HL-60 (cell line): Measurements from ENCODE around the gene FUCA2.

Source experiments
- DNase-seq, 2 experiments: peaks; one replicate each; pipeline ENCODE4 v3.0.0-alpha.2; 2010 to 2020; ENCODE audit warnings: low read depth in 1 of 2, low spot score in 1 of 2
- H3K27ac ChIP-seq: fragments of 250-450 bp; sonication (Bioruptor Pico); replicated peaks from 2 replicates; pipeline ENCODE4 v1.5.1; 2020; ENCODE audit warnings: mild to moderate bottlenecking, moderate library complexity
- H3K27me3 ChIP-seq: fragments of 250-450 bp; sonication (Bioruptor Pico); 2 replicates; pipeline ENCODE4 v1.5.1; 2021; ENCODE audit warnings: mild to moderate bottlenecking, moderate library complexity; ENCODE audit not compliant: insufficient read depth, poor library complexity, severe bottlenecking
- H3K4me3 ChIP-seq: replicated peaks from 2 replicates; pipeline ENCODE4 v1.5.1; 2011; ENCODE audit warnings: mild to moderate bottlenecking, control low read depth, low read length; ENCODE audit not compliant: insufficient read depth
- GABPA ChIP-seq: IDR thresholded peaks from 2 replicates; pipeline ENCODE4 v1.6.1; 2012; ENCODE audit warnings: low read depth
- POLR2AphosphoS5 ChIP-seq: IDR thresholded peaks from 2 replicates; pipeline ENCODE4 v1.6.1; 2012; ENCODE audit warnings: low read depth
- SPI1 ChIP-seq: IDR thresholded peaks from 2 replicates; pipeline ENCODE4 v1.6.1; 2012; ENCODE audit warnings: low read depth, mild to moderate bottlenecking, borderline replicate concordance
- TF ChIP-seq, protein P1 (sequence below): IDR thresholded peaks from 2 replicates; pipeline ENCODE4 v1.6.1; 2012; ENCODE audit warnings: low read depth; ENCODE audit not compliant: insufficient replicate concordance
- TF ChIP-seq, protein P2 (sequence below): IDR thresholded peaks from one replicate; pipeline ENCODE4 v1.5.1; 2011; ENCODE audit warnings: low read length, control low read depth, inconsistent platforms; ENCODE audit not compliant: insufficient read depth

Gene FUCA2

DNA sequence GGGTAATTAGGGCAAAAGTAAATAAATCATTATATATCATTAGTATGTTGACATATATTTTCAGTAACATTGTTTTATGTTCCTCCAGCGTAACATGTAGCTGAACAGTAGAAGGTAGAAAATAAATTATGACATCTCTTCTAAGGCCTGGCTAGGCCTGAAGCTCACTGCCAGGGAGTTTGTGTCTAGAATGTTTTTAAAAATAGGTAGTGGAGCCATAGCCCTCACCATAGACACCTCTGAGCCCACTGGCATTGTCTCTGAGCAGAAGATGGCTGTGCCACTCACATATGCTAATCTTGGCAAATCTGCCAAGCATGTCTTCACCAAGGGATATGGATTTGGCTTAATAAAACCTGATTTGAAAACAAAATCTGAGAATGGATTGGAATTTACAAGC lies 21.3 kb downstream of the FUCA2 start:
- TF ChIP-seq POLR2AphosphoS5 (no peak), GABPA (no peak), SPI1 (no peak)
- TF ChIP-seq, protein P1, sequence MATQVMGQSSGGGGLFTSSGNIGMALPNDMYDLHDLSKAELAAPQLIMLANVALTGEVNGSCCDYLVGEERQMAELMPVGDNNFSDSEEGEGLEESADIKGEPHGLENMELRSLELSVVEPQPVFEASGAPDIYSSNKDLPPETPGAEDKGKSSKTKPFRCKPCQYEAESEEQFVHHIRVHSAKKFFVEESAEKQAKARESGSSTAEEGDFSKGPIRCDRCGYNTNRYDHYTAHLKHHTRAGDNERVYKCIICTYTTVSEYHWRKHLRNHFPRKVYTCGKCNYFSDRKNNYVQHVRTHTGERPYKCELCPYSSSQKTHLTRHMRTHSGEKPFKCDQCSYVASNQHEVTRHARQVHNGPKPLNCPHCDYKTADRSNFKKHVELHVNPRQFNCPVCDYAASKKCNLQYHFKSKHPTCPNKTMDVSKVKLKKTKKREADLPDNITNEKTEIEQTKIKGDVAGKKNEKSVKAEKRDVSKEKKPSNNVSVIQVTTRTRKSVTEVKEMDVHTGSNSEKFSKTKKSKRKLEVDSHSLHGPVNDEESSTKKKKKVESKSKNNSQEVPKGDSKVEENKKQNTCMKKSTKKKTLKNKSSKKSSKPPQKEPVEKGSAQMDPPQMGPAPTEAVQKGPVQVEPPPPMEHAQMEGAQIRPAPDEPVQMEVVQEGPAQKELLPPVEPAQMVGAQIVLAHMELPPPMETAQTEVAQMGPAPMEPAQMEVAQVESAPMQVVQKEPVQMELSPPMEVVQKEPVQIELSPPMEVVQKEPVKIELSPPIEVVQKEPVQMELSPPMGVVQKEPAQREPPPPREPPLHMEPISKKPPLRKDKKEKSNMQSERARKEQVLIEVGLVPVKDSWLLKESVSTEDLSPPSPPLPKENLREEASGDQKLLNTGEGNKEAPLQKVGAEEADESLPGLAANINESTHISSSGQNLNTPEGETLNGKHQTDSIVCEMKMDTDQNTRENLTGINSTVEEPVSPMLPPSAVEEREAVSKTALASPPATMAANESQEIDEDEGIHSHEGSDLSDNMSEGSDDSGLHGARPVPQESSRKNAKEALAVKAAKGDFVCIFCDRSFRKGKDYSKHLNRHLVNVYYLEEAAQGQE, result no peak
- TF ChIP-seq, protein P2, sequence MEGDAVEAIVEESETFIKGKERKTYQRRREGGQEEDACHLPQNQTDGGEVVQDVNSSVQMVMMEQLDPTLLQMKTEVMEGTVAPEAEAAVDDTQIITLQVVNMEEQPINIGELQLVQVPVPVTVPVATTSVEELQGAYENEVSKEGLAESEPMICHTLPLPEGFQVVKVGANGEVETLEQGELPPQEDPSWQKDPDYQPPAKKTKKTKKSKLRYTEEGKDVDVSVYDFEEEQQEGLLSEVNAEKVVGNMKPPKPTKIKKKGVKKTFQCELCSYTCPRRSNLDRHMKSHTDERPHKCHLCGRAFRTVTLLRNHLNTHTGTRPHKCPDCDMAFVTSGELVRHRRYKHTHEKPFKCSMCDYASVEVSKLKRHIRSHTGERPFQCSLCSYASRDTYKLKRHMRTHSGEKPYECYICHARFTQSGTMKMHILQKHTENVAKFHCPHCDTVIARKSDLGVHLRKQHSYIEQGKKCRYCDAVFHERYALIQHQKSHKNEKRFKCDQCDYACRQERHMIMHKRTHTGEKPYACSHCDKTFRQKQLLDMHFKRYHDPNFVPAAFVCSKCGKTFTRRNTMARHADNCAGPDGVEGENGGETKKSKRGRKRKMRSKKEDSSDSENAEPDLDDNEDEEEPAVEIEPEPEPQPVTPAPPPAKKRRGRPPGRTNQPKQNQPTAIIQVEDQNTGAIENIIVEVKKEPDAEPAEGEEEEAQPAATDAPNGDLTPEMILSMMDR, result no peak
- no peak for DNase-seq
- H3K4me3 ChIP-seq, result no peak overlapping the region
- no peaks in the 10 kb centered on the region for H3K27me3 ChIP-seq
- H3K27ac ChIP-seq, result no peak overlapping the region

DNA sequence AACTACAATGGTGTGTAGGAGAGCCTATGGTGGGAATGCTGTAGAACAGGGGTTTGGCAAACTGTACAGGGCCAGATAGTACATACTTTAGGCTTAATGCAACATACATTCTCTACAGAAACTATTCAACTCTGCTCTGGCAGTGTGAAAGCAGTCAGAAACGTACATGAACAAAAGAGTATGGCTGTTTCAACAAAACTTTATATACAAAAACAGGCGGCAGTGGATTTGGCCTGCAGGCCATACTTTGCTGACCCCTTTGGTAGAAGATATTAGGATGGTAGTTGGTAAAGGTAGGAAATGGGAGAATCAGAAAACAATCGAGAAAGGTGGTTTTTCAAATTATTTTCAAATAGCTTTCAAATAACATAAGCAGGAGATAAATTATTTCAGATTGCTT lies 24.8 kb downstream of the FUCA2 start:
- no peak overlapping the region for H3K4me3 ChIP-seq
- no peak overlapping the region for H3K27ac ChIP-seq
- no peak for DNase-seq
- TF ChIP-seq GABPA, result no peak
- TF ChIP-seq, protein P2, result no peak
- TF ChIP-seq SPI1, result no peak
- TF ChIP-seq, protein P1, result no peak
- TF ChIP-seq POLR2AphosphoS5, result no peak
- no peaks in the 10 kb centered on the region for H3K27me3 ChIP-seq

DNA sequence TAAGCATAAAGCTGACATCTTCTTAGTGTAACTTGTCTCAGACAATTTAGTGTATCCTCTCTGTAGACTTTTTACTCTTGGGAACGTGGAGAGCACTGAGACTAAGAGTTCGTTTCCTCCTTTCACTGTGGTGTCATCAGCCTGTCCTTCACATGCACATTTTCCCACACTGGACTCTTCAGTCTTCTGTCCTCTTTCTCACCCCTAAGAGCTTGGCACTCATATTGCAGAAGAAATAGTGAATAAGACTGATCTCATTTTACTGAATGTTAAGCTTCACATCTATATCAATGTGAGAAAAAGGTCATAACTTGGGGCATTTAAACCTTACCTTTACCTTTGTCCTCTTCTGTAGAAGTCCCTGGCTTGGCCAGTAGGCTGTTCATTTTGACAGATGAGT lies 25.6 kb downstream of the FUCA2 start:
- no peaks in the 10 kb centered on the region for H3K27me3 ChIP-seq
- H3K27ac ChIP-seq, result no peak overlapping the region
- H3K4me3 ChIP-seq, result no peak overlapping the region
- TF ChIP-seq POLR2AphosphoS5 (no peak), SPI1 (no peak), GABPA (no peak)
- TF ChIP-seq, protein P2, result no peak
- TF ChIP-seq, protein P1, result no peak
- no peak for DNase-seq
